G401.6 (cell line): Measurements from ENCODE around the gene MTHFD2L.
"Not testable (repeated sequence)": the region's sequence is repeated elsewhere in the genome, so short reads cannot be mapped to it uniquely, and the experiment has no call there.

Source experiments
- FAIRE-seq: peaks from 2 replicates; lab custom pipeline; 2012; peaks lifted over from hg19 to GRCh38; lab: Jason Lieb, UNC

MTHFD2L gene

DNA sequence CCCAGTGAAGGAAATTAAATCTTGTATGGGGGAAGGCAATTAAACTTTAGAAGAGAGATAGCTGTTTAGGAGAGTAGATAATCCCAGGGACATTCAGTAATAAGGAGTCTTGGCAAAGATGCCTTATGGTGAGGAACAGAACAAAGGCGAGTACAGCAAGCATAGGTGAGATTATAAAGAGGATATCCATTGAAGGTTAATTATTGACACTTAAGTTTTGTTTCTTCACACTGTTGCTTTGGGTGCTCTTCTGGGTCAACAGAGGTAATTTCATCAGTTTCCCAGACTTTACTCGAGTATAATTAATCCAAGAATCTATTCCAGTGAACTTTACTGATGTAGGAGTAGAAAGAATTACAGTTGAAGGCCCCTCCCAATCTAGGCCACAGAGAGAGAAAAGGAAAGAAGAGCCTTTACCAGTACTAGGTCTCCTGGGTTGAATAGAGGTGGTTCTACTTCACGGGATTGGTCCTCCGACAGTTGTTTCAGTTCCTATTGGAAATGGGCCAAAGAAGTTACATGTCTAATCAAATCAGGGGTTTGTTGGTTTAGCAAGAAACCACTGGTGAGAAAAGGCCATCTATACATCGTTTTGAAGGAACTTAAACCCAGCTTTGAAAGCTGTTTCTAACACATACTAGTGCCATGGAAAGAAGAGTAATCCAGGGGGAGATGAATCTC is 177.6 kb downstream of the MTHFD2L start:
- FAIRE-seq: no peak

DNA sequence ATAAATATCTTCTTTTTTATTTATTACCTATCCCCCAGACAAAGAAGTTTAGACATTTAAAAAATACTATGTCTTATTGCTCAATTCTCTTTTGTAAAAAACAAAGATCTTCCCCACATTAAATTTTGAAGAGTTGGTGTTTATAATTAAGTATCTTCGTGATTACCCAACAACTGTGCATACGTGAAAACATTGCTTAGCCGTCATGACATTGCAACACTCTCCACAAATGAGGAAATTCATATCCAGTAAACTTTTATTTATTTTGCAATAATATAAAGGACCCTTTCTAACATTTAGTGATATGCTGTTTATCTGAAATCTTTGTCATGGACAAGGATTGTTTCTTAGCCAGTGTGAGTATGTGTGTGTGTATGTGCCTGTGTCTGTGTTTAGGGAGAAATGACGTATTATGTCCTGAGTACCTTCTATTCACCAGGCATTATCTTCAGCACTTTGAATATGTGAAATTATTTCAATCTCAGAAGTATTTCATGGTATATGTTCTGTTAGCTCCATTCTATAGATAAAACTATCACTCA is 180.9 kb downstream of the MTHFD2L start:
- no peak for FAIRE-seq

DNA sequence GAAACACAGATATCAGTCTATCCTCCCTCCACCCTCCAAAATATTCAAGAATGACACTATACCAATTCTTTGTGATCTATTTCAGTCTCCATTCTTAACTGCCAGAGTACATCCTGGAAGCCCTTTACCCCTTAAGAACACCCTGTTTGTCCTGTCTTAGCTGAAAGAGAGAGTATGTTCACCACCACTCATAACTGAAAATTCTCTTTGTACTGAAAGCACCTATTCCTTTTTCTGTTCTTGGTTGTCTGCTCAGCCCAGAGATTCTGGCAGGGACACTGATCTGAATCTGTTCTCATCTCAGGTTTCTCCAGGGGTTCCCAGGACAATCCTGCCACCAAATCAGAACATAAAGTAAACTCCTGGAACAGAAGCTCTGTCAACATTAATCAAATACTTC is 181.6 kb downstream of the MTHFD2L start:
- no peak for FAIRE-seq

DNA sequence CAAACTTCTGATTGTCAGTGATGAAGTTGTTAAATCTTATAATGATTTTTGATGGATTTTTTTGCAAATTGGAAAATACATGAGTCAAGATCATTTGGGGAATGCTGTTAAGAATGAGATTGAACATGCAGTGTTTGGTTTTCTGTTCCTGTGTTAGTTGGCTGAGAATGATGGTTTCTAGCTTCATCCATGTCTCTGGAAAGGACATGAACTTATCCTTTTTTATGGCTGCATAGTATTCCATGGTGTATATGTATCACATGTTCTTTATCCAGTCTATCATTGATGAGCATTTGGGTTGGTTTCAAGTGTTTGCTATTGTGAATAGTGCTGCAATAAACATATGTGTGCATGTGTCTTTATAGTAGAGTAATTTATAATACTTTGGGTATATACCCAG is 182.5 kb downstream of the MTHFD2L start:
- FAIRE-seq: not testable (repeated sequence)

DNA sequence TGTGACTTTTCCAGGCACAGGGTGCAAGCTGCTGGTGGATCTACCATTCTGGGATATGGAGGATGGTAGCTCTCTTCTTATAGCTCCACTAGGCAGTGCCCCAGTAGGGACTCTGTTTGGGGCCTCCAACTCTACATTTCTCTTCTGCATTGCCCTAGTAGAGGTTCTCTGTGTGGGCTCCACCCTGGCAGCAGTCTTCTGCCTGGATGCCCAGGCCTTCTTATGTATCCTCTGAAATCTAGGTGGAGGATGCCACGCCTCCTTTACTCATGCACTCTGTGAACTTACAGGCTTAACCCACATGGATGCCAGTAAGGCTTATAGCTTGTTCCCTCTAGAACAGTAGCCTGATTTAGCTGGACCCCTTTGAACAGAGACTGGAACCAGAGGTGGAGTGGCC is 186.1 kb downstream of the MTHFD2L start:
- no peak for FAIRE-seq
